Vagina (tissue), 2 donors: ENCODE data around the gene TAF1.

Experiments used
- POLR2A ChIP-seq, 2 donors: fragments of 450-650 bp; IDR thresholded peaks; one replicate each; pipeline ENCODE4 v1.6.1; 2017; ENCODE audit warnings: antibody characterized with exemption in 2 of 2, mild to moderate bottlenecking in 2 of 2, moderate library complexity in 2 of 2
- POLR2AphosphoS5 ChIP-seq, 2 donors: sonication (generic); formaldehyde crosslinking; IDR thresholded peaks; one replicate each; pipeline ENCODE4 v1.9.0; 2017; ENCODE audit warnings: antibody characterized with exemption in 2 of 2, mild to moderate bottlenecking in 2 of 2, low read depth in 1 of 2; ENCODE audit not compliant: insufficient read depth in 1 of 2
- TF ChIP-seq, protein P1 (sequence below), 3 experiments: fragments of 450-650 bp in 2 of 3; fragments of 200-600 bp in 1 of 3; sonication (generic) in 1 of 3; IDR thresholded peaks; one replicate each; pipeline ENCODE4 v1.5.1; 2017 to 2019; ENCODE audit warnings: antibody characterized with exemption in 3 of 3, mild to moderate bottlenecking in 2 of 3, moderate library complexity in 2 of 3

DNA sequence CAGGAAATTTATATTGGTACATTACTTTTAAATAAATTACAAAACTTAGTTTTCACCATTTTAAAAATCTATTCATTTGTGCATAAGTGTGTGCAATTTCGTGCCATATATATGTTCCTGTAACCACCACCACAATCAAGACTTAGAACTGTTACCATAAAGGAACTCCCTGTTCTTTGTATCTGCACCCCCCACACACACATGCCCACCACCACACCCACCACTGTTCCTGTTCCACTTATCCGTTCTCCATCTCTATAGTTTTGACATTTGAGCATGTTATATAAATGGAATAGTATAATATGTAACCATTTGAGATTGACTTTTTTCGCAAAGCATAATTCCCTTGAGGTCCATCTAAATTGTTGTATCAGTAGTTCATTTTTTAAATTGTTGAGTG lies 73.7 kb downstream of the TAF1 start:
- TF ChIP-seq, protein P1, sequence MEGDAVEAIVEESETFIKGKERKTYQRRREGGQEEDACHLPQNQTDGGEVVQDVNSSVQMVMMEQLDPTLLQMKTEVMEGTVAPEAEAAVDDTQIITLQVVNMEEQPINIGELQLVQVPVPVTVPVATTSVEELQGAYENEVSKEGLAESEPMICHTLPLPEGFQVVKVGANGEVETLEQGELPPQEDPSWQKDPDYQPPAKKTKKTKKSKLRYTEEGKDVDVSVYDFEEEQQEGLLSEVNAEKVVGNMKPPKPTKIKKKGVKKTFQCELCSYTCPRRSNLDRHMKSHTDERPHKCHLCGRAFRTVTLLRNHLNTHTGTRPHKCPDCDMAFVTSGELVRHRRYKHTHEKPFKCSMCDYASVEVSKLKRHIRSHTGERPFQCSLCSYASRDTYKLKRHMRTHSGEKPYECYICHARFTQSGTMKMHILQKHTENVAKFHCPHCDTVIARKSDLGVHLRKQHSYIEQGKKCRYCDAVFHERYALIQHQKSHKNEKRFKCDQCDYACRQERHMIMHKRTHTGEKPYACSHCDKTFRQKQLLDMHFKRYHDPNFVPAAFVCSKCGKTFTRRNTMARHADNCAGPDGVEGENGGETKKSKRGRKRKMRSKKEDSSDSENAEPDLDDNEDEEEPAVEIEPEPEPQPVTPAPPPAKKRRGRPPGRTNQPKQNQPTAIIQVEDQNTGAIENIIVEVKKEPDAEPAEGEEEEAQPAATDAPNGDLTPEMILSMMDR (IDR thresholded peaks at IDR 0.05) = no peak
- TF ChIP-seq POLR2AphosphoS5 (IDR thresholded peaks at IDR 0.05; ENCODE audit: insufficient read depth in 1 of 2, low read depth in 1 of 2) (no peak), POLR2A (IDR thresholded peaks at IDR 0.05) (no peak)
